Measurements from ENCODE around the gene TRIM51. TPM values are rescaled to one million over a fixed set of nuclear protein-coding genes. Genes with fewer than 3 reads are reported as not detected.

TRIM51 gene
- total RNA-seq, 2 experiments from 2014 or later = not detected

DNA sequence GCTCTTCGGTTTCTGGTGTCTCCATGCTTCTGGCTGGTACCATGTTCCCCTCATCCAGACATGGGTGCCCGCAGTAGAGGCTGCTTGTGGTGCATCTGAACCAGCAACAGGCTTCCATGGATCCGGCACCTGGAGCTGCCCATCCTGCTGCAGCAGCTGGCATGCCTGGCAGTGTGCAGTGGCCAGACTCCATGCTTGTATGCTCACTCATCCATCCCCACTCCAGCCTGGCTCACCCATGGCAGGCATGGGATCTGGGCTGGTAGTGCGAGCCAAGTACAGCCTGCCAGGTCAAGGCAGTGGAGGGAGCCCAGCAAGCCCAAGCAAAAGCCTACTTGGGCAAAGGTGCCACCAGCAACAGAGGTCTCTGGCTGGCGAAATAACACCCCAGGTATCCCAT lies 37.4 kb downstream of the TRIM51 start:
- Mint-ChIP-seq H3K4me1 (no peaks in the 10 kb centered on the region), H3K27ac (no peak overlapping the region), H3K9me3 (peaks cover 13% of the 10 kb centered on the region), H3K36me3 (no peaks in the 10 kb centered on the region), H3K4me3 (no peak overlapping the region), H3K27me3 (no peaks in the 10 kb centered on the region)
- ATAC-seq (ENCODE audit: low read depth) (no peak), DNase-seq (no peak)
- POLR2A ChIA-PET = no interaction called here

- Mint-ChIP-seq H3K4me3 (no peak within 1 kb of the TSS), H3K4me1 (no peaks in the 10 kb centered on the region), H3K9me3 (peaks cover 2% of the 10 kb centered on the region), H3K27ac (no peak within 1 kb of the TSS), H3K27me3 (no peaks in the 10 kb centered on the region), H3K36me3 (no peaks in the 10 kb centered on the region)
- DNase-seq (no peak), ATAC-seq (ENCODE audit: low read depth) (no peak)
- POLR2A ChIA-PET = no interaction called here
Observed at GRCh38 chr11:55936300-55936699, 53.2 kb downstream of the TRIM51 start, which contains the start of gene OR5I1. OR5I1 (minus strand) TSS chr11:55936400; CDS start chr11:55936400, 0 bp downstream.

Other genes with a start within 250 kb of the TRIM51 start
- not detected for gene OR4P4, start 248.2 kb upstream of the TRIM51 start, total RNA-seq
- not detected for gene OR4S2, start 235.0 kb upstream of the TRIM51 start, total RNA-seq
- gene OR4C6, start 221.1 kb upstream of the TRIM51 start, total RNA-seq = not detected
- not detected for gene OR5D13, start 109.9 kb upstream of the TRIM51 start, total RNA-seq
- not detected for gene OR5D14, start 87.7 kb upstream of the TRIM51 start, total RNA-seq
- not detected for gene OR5L1, start 71.9 kb upstream of the TRIM51 start, total RNA-seq
- gene OR5D18, start 63.7 kb upstream of the TRIM51 start, total RNA-seq = not detected
- gene OR5L2, start 56.1 kb upstream of the TRIM51 start, total RNA-seq = not detected
- not detected for gene OR5D16, start 44.5 kb upstream of the TRIM51 start, total RNA-seq
- gene OR5W2, start 31.3 kb downstream of the TRIM51 start, total RNA-seq = not detected
- not detected for gene OR5I1, start 53.1 kb downstream of the TRIM51 start, total RNA-seq
- not detected for gene OR10AG1, start 86.6 kb downstream of the TRIM51 start, total RNA-seq
- gene OR5F1, start 111.3 kb downstream of the TRIM51 start, total RNA-seq = not detected
- gene OR5AS1, start 144.4 kb downstream of the TRIM51 start, total RNA-seq = not detected
- gene OR8I2, start 210.0 kb downstream of the TRIM51 start, total RNA-seq = not detected
- not detected for gene OR8H2, start 220.4 kb downstream of the TRIM51 start, total RNA-seq
- not detected for gene OR8H3, start 239.1 kb downstream of the TRIM51 start, total RNA-seq

Measured in activated naive CD8-positive, alpha-beta T cell treated with anti-CD3 and anti-CD28 coated beads, Interleukin-2, amount 10 ng/mL, durations not matched to agents 7 days and 5 days (primary cell).